B cell (primary cell): ENCODE data around the gene ABL1. TPM values are rescaled to one million over a fixed set of nuclear protein-coding genes. Genes with fewer than 3 reads are reported as not detected.

Experiments
- ATAC-seq: fragments of 200-7000 bp; cut with Tn5 transposase; one replicate; pipeline ENCODE4 v1.10.0; 2021; ENCODE audit warnings: low read depth, mild to moderate bottlenecking, moderate number of reproducible peaks, moderate library complexity
- CTCF ChIA-PET: fragments of 350-600 bp; sonication (Branson Sonifier 250); formaldehyde crosslinking; loops from one replicate; lab custom pipeline; 2021; ENCODE audit warnings: antibody characterized with exemption, inconsistent platforms; lab: Charles Lee
- POLR2A ChIA-PET: fragments of 350-600 bp; sonication (Branson Sonifier 250); formaldehyde crosslinking; loops from one replicate; lab custom pipeline; 2021; ENCODE audit warnings: antibody characterized with exemption; lab: Charles Lee
- DNase-seq: peaks from one replicate; pipeline ENCODE4 v3.0.0; 2013
- H2AFZ ChIP-seq: 2 replicates; pipeline ENCODE4 v1.6.1; 2012; ENCODE audit warnings: mild to moderate bottlenecking, low read depth, low read length; ENCODE audit not compliant: insufficient read depth, poor library complexity, severe bottlenecking
- H3K27ac ChIP-seq, 2 donors: 1 replicate in 1 of 2; 2 replicates in 1 of 2; pipeline ENCODE4 v1.5.1; 2012 to 2013; ENCODE audit warnings: low read length in 2 of 2, mild to moderate bottlenecking in 2 of 2, moderate library complexity in 1 of 2
- H3K27me3 ChIP-seq, 4 experiments: fragments of 200-600 bp in 1 of 4; sonication (generic) in 1 of 4; replicated peaks in 1 of 4; 1 replicate in 2 of 4; 2 replicates in 2 of 4; pipeline versions ENCODE4 v1.6.1 to v1.7.0; 2013 to 2016; ENCODE audit warnings: low read length in 3 of 4, mild to moderate bottlenecking in 2 of 4, mixed read lengths in 1 of 4, moderate library complexity in 1 of 4; ENCODE audit not compliant: insufficient read depth in 4 of 4, control insufficient read depth in 3 of 4; ENCODE audit errors: control extremely low read depth in 1 of 4
- H3K36me3 ChIP-seq, 2 experiments: replicated peaks in 1 of 2; 1 replicate in 1 of 2; 2 replicates in 1 of 2; pipeline versions ENCODE4 v1.6.1 to v1.7.1; 2013; ENCODE audit warnings: low read length in 1 of 2; ENCODE audit not compliant: insufficient read depth in 2 of 2, control insufficient read depth in 1 of 2; ENCODE audit errors: control extremely low read depth in 1 of 2, extremely low read depth in 1 of 2
- H3K4me1 ChIP-seq, 2 donors: fragments of 200-600 bp in 1 of 2; sonication (generic) in 1 of 2; 1 replicate in 1 of 2; 2 replicates in 1 of 2; pipeline versions ENCODE4 v1.5.1 to v1.6.1; 2013 to 2017; ENCODE audit warnings: low read length in 2 of 2; ENCODE audit not compliant: control insufficient read depth in 2 of 2, insufficient read depth in 2 of 2
- H3K4me2 ChIP-seq: replicated peaks from 2 replicates; pipeline ENCODE3; 2012; ENCODE audit warnings: mild to moderate bottlenecking, low read depth, low read length; ENCODE audit not compliant: poor library complexity, severe bottlenecking
- H3K4me3 ChIP-seq, 5 experiments: fragments of 200-600 bp in 1 of 5; sonication (generic) in 1 of 5; 1 replicate in 3 of 5; 2 replicates in 2 of 5; pipeline versions ENCODE4 v1.5.1 to v1.7.0; 2011 to 2016; ENCODE audit warnings: low read length in 4 of 5, mild to moderate bottlenecking in 4 of 5, low read depth in 2 of 5, control low read depth in 1 of 5, moderate library complexity in 1 of 5; ENCODE audit not compliant: insufficient read depth in 1 of 5; ENCODE audit errors: control extremely low read depth in 1 of 5, extremely low read depth in 1 of 5
- H3K79me2 ChIP-seq: fragments of 200-600 bp; sonication (generic); one replicate; pipeline ENCODE4 v1.6.0; 2016; ENCODE audit warnings: low read length; ENCODE audit not compliant: control insufficient read depth, insufficient read depth
- H3K9ac ChIP-seq: fragments of 200-600 bp; sonication (generic); 2 replicates; pipeline ENCODE4 v1.6.1; 2017; ENCODE audit warnings: mild to moderate bottlenecking, low read length, moderate library complexity
- H3K9me3 ChIP-seq, 3 donors: one replicate each; pipeline versions ENCODE4 v1.6.1 to v1.7.1; 2013; ENCODE audit warnings: low read length in 2 of 3; ENCODE audit not compliant: control insufficient read depth in 2 of 3, insufficient read depth in 1 of 3; ENCODE audit errors: control extremely low read depth in 1 of 3
- H4K20me1 ChIP-seq: 2 replicates; pipeline ENCODE4 v1.6.0; 2012; ENCODE audit warnings: mild to moderate bottlenecking, low read length; ENCODE audit not compliant: insufficient read depth, control insufficient read depth, poor library complexity, severe bottlenecking
- H3K27ac Mint-ChIP-seq: one replicate; pipeline ENCODE4 v1.8.0; 2021; ENCODE audit warnings: mixed read lengths
- H3K27me3 Mint-ChIP-seq: one replicate; pipeline ENCODE4 v1.8.0; 2021; ENCODE audit warnings: mixed read lengths
- H3K4me1 Mint-ChIP-seq: one replicate; pipeline ENCODE4 v1.8.0; 2021; ENCODE audit warnings: mixed read lengths
- H3K4me3 Mint-ChIP-seq: one replicate; pipeline ENCODE4 v1.8.0; 2021; ENCODE audit warnings: mixed read lengths
- H3K9me3 Mint-ChIP-seq: one replicate; pipeline ENCODE4 v1.8.0; 2022; ENCODE audit warnings: mixed read lengths; ENCODE audit not compliant: insufficient read depth
- EZH2 ChIP-seq: IDR thresholded peaks from 2 replicates; pipeline ENCODE4 v1.6.1; 2012; ENCODE audit warnings: borderline replicate concordance, low read depth, mild to moderate bottlenecking, moderate library complexity, low read length; ENCODE audit not compliant: insufficient read depth, poor library complexity, severe bottlenecking
- WGBS: methylation state at CpG from one replicate; pipeline ENCODE4 v1.1.5; 2013; ENCODE audit warnings: missing lambda C conversion rate; ENCODE audit not compliant: insufficient coverage; 5-methylcytosine and 5-hydroxymethylcytosine counted together
- intact Hi-C: fragments of 100-400 bp; cut with micrococcal nuclease; formaldehyde crosslinking; loops from one replicate; pipeline ENCODE4 v1.10.0; 2022
- polyA plus RNA-seq: library from polyadenylated mRNA; depleted of rRNA; stranded (reverse); fragments of >200 nt; gene quantifications from 2 replicates; pipeline ENCODE4 v1.2.3, GENCODE V29; 2012
- total RNA-seq, 2 donors: library from RNA; stranded (reverse); fragments of 120-200 nt in 1 of 2; gene quantifications; 1 replicate in 1 of 2; 2 replicates in 1 of 2; pipeline versions ENCODE4 v1.2.3 to v1.2.4, GENCODE V29; 2013 to 2022
- TF ChIP-seq, protein P1 (sequence below): fragments of 200-600 bp; IDR thresholded peaks from one replicate; pipeline ENCODE4 v1.8.0; 2022; ENCODE audit warnings: antibody characterized with exemption, mild to moderate bottlenecking

The ABL1 gene
- total and polyA plus RNA-seq, 2 donors (not counting 1 experiment from before 2014, with no cell fraction given), result 11.9 to 46.0 TPM

DNA sequence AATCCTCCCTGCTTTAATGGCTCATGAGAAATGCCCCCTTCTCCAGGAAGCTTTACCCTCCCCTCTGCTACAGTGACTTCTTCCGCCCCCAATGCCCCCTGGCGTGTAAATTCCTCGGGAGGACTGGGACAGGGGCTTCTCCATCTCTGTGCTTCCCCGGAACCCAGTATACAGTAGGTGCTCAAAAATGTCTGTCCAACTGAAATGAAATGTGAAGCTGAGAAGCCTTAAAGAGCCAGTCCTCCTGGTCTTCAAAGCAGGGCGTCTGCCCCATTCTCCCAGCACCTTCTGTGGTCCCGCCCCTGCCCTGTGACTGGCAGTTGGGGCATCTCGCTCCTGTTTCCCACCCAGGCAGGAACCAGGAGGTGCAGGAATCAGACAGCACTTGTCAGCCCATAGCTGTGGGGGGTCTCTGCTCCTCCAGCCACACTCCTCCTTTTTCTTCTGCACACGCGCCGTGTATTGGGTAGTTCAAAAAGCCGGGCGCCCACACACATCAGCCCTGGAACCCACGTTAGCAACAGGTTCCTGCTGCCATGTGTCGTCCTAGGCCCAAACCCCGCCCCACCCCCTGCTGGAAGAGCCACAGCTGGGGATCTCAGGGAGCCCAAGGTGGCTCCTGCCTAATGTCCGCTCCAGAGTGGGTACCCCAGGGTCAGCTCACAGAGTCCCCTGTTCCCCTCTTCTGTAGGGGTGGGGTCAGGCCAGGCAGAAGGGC lies 88.0 kb downstream of the ABL1 start:
- H3K27ac Mint-ChIP-seq, result no peak overlapping the region
- H3K79me2 ChIP-seq, result no peaks in the 10 kb centered on the region
- CTCF ChIA-PET, result no interaction called here
- no peak overlapping the region for H3K27ac ChIP-seq
- POLR2A ChIA-PET, result no interaction called here
- TF ChIP-seq, protein P1, sequence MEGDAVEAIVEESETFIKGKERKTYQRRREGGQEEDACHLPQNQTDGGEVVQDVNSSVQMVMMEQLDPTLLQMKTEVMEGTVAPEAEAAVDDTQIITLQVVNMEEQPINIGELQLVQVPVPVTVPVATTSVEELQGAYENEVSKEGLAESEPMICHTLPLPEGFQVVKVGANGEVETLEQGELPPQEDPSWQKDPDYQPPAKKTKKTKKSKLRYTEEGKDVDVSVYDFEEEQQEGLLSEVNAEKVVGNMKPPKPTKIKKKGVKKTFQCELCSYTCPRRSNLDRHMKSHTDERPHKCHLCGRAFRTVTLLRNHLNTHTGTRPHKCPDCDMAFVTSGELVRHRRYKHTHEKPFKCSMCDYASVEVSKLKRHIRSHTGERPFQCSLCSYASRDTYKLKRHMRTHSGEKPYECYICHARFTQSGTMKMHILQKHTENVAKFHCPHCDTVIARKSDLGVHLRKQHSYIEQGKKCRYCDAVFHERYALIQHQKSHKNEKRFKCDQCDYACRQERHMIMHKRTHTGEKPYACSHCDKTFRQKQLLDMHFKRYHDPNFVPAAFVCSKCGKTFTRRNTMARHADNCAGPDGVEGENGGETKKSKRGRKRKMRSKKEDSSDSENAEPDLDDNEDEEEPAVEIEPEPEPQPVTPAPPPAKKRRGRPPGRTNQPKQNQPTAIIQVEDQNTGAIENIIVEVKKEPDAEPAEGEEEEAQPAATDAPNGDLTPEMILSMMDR, result no peak
- no peak for TF ChIP-seq EZH2
- no peaks in the 10 kb centered on the region for H3K36me3 ChIP-seq
- peaks cover 9% of the 10 kb centered on the region for H3K4me1 Mint-ChIP-seq
- H3K27me3 ChIP-seq, result peaks cover 0 to 3% (median 1%) of the 10 kb centered on the region in 4 experiments
- H3K4me3 Mint-ChIP-seq, result no peak overlapping the region
- no peaks in the 10 kb centered on the region for H4K20me1 ChIP-seq
- no peak overlapping the region for H3K4me2 ChIP-seq
- H2AFZ ChIP-seq, result no peak overlapping the region
- H3K9me3 ChIP-seq, result no peaks in the 10 kb centered on the region
- DNase-seq (no peak), ATAC-seq (no peak)
- H3K9ac ChIP-seq, result no peak overlapping the region
- intact Hi-C loops, result no loop called here
- H3K27me3 Mint-ChIP-seq, result peaks cover 29% of the 10 kb centered on the region
- no peaks in the 10 kb centered on the region for H3K9me3 Mint-ChIP-seq
- WGBS, result 77% methylated on average over 13 of the region's 16 CpGs
- peaks cover 0 to 7% of the 10 kb centered on the region in 2 donors for H3K4me1 ChIP-seq
- H3K4me3 ChIP-seq, result no peak overlapping the region

DNA sequence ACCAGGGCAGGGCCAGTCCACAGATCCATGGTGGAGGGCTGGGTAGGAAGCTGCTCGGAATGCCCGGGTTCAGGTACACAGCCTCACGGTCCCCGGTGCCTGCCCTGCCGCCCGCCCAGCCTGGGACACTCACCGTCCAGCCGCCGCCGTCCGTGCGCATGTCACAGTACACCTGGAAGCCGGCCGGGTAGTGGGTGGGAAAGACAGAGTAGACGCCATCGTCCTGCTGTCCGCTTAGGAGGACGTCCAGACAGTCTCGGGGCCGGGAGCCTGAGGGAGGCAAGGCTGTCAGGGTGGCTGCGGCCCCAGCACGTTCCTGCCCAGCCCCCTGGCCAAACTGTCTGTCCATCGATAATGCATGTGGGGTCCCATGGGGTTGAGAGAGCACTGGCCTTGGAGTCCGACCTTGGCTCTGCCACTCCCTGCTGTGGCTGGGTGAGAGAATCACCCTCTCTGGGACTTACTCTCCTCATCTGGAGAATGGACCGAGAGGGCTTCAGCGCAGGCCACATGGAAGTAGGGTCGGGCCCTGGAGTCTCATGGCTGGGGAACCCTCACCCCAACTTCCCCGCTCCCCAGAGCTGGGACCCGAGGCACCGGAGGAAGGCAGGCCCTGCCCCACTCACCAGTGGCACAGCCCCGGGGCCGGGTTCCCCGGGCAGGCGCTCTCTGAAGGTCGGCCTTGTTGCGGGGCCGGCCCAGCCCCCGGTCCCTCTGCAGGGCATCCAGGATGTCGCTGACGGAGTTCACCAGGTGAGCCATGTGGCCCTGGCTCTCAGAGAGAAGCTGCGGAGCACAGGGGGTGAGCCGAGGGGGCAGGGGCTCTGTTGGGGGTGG lies 88.8 kb downstream of the ABL1 start:
- DNase-seq (no peak), ATAC-seq (no peak)
- WGBS, result 92% methylated on average over 36 of the region's 42 CpGs
- Histone ChIP-seq H2AFZ (no peak overlapping the region), H3K36me3 (no peaks in the 10 kb centered on the region), H3K9me3 (no peaks in the 10 kb centered on the region), H3K27me3 (peaks cover 0 to 3% (median 1%) of the 10 kb centered on the region in 4 experiments), H4K20me1 (no peaks in the 10 kb centered on the region), H3K27ac (no peak overlapping the region), H3K4me1 (peaks cover 0 to 7% of the 10 kb centered on the region in 2 donors), H3K4me3 (no peak overlapping the region), H3K4me2 (no peak overlapping the region), H3K9ac (no peak overlapping the region), H3K79me2 (no peaks in the 10 kb centered on the region)
- TF ChIP-seq, protein P1, result no peak
- TF ChIP-seq EZH2, result no peak
- Mint-ChIP-seq H3K9me3 (no peaks in the 10 kb centered on the region), H3K27ac (no peak overlapping the region), H3K4me3 (no peak overlapping the region), H3K27me3 (peaks cover 31% of the 10 kb centered on the region), H3K4me1 (peaks cover 11% of the 10 kb centered on the region)
- POLR2A ChIA-PET, result no interaction called here
- CTCF ChIA-PET, result no interaction called here
- intact Hi-C loops, result no loop called here
